ENCODE measurements around the gene STX3.
"Not testable (repeated sequence)": the region's sequence is repeated elsewhere in the genome, so short reads cannot be mapped to it uniquely, and the experiment has no call there.

Gene STX3

GRCh38 chr11:59815754-59816153 lies 60.6 kb downstream of the STX3 start:
- peaks cover 3% of the 10 kb centered on the region for H3K27me3 Mint-ChIP-seq (ENCODE audit: low read depth, poor library complexity)
- no peak for DNase-seq
- peaks cover 17% of the 10 kb centered on the region for H3K4me1 Mint-ChIP-seq
- no peak overlapping the region for H3K27ac Mint-ChIP-seq
- no peaks in the 10 kb centered on the region for H3K9me3 Mint-ChIP-seq
- no peak overlapping the region for H3K4me3 Mint-ChIP-seq
- no peak for TF ChIP-seq CTCF (IDR thresholded peaks at IDR 0.05)
- no peaks in the 10 kb centered on the region for H3K36me3 Mint-ChIP-seq (ENCODE audit: low read depth)

- H3K27me3 Mint-ChIP-seq (ENCODE audit: low read depth, poor library complexity); H3K9me3 Mint-ChIP-seq; H3K4me3 Mint-ChIP-seq; DNase-seq; H3K36me3 Mint-ChIP-seq (ENCODE audit: low read depth); H3K27ac Mint-ChIP-seq: not testable (repeated sequence)
- H3K4me1 Mint-ChIP-seq, result peaks cover 11% of the 10 kb centered on the region
Measured at GRCh38 chr11:59816434-59816833, 61.3 kb downstream of the STX3 start.

- no peak overlapping the region for H3K27ac Mint-ChIP-seq
- no peaks in the 10 kb centered on the region for H3K9me3 Mint-ChIP-seq
- no peak for TF ChIP-seq CTCF (IDR thresholded peaks at IDR 0.05)
- peaks cover 3% of the 10 kb centered on the region for H3K27me3 Mint-ChIP-seq (ENCODE audit: low read depth, poor library complexity)
- no peaks in the 10 kb centered on the region for H3K36me3 Mint-ChIP-seq (ENCODE audit: low read depth)
- H3K4me1 Mint-ChIP-seq, result peaks cover 11% of the 10 kb centered on the region
- DNase-seq, result no peak
- H3K4me3 Mint-ChIP-seq, result no peak overlapping the region
Measured at GRCh38 chr11:59818572-59818971, 63.4 kb downstream of the STX3 start.

GRCh38 chr11:59822989-59823566 lies 67.9 kb downstream of the STX3 start:
- peaks cover 4% of the 10 kb centered on the region for H3K27me3 Mint-ChIP-seq (ENCODE audit: low read depth, poor library complexity)
- no peak overlapping the region for H3K4me3 Mint-ChIP-seq
- no peaks in the 10 kb centered on the region for H3K4me1 Mint-ChIP-seq
- H3K27ac Mint-ChIP-seq, result no peak overlapping the region
- no peaks in the 10 kb centered on the region for H3K36me3 Mint-ChIP-seq (ENCODE audit: low read depth)
- peak; percentile 21 for DNase-seq
- TF ChIP-seq CTCF (IDR thresholded peaks at IDR 0.05), result peak; percentile 54
- no peaks in the 10 kb centered on the region for H3K9me3 Mint-ChIP-seq

- Mint-ChIP-seq H3K27ac (no peak overlapping the region), H3K9me3 (no peaks in the 10 kb centered on the region), H3K4me3 (no peak overlapping the region), H3K36me3 (ENCODE audit: low read depth) (no peaks in the 10 kb centered on the region), H3K27me3 (ENCODE audit: low read depth, poor library complexity) (peaks cover 4% of the 10 kb centered on the region), H3K4me1 (no peaks in the 10 kb centered on the region)
- DNase-seq, result no peak
- TF ChIP-seq CTCF (IDR thresholded peaks at IDR 0.05), result no peak
Measured at GRCh38 chr11:59829358-59829757, 74.2 kb downstream of the STX3 start.

GRCh38 chr11:59833602-59834001 lies 78.4 kb downstream of the STX3 start:
- Mint-ChIP-seq H3K9me3 (no peaks in the 10 kb centered on the region), H3K27me3 (ENCODE audit: low read depth, poor library complexity) (no peaks in the 10 kb centered on the region), H3K36me3 (ENCODE audit: low read depth) (no peaks in the 10 kb centered on the region), H3K27ac (no peak overlapping the region), H3K4me3 (no peak overlapping the region), H3K4me1 (no peaks in the 10 kb centered on the region)
- TF ChIP-seq CTCF (IDR thresholded peaks at IDR 0.05), result no peak
- no peak for DNase-seq

Measured in nephron progenitor cell (in vitro differentiated cells).